ENCODE data around the gene BHLHE23. TPM values are rescaled to one million over a fixed set of nuclear protein-coding genes. Genes with fewer than 3 reads are reported as not detected.
"Not testable (repeated sequence)": the region's sequence is repeated elsewhere in the genome, so short reads cannot be mapped to it uniquely, and the experiment has no call there.

The BHLHE23 gene
- total RNA-seq, 2 experiments from 2014 or later: not detected

GRCh38 chr20:62968378-62969178 is 38.2 kb downstream of the BHLHE23 start:
- CTCF ChIA-PET: interaction anchor here (0.8 to 1.4 kb wide), 2 partner anchors 9 to 14 kb away, joined by 3 read pairs; no protein-coding TSS in a partner anchor
- POLR2A ChIA-PET: no interaction called here

- ChIA-PET POLR2A (no interaction called here), CTCF (interaction anchor here (0.8 to 1.4 kb wide), 2 partner anchors 10 to 14 kb away, joined by 3 read pairs; no protein-coding TSS in a partner anchor)
Observed at GRCh38 chr20:62967628-62968351, 39.0 kb downstream of the BHLHE23 start.

GRCh38 chr20:62967149-62967501 is 39.6 kb downstream of the BHLHE23 start:
- POLR2A ChIA-PET: no interaction called here

GRCh38 chr20:62966212-62967148 is 40.3 kb downstream of the BHLHE23 start:
- POLR2A ChIA-PET: no interaction called here
- CTCF ChIA-PET: interaction anchor here (0.7 to 2.3 kb wide), 2 partner anchors 43 to 870 kb away, joined by 3 to 6 read pairs; no protein-coding TSS in a partner anchor

More at GRCh38 chr20:62967149-62967501, 39.6 kb downstream of the BHLHE23 start:
- CTCF ChIA-PET: no interaction called here

GRCh38 chr20:62965363-62965771 is 41.4 kb downstream of the BHLHE23 start:
- CTCF ChIA-PET: interaction anchor here (0.7 to 2.3 kb wide), 2 partner anchors 44 to 871 kb away, joined by 3 to 6 read pairs; no protein-coding TSS in a partner anchor
- POLR2A ChIA-PET: no interaction called here

GRCh38 chr20:62964700-62965099 is 42.1 kb downstream of the BHLHE23 start:
- ChIA-PET POLR2A (no interaction called here), CTCF (interaction anchor here (1.5 to 2.3 kb wide), 2 partner anchors 11 to 44 kb away, joined by 4 to 6 read pairs; no protein-coding TSS in a partner anchor)

GRCh38 chr20:62963614-62964397 is 43.0 kb downstream of the BHLHE23 start:
- ChIA-PET CTCF (interaction anchor here (1.5 kb wide), 1 partner anchor 10 kb away, joined by 4 read pairs; no protein-coding TSS in a partner anchor), POLR2A (no interaction called here)

- ChIA-PET CTCF (interaction anchor here (1.5 kb wide), 1 partner anchor 9 kb away, joined by 4 read pairs; no protein-coding TSS in a partner anchor), POLR2A (no interaction called here)
Observed at GRCh38 chr20:62962891-62963613, 43.7 kb downstream of the BHLHE23 start.

- POLR2A ChIA-PET: no interaction called here
- CTCF ChIA-PET: no interaction called here
Observed at GRCh38 chr20:62962221-62962879, 44.4 kb downstream of the BHLHE23 start.

GRCh38 chr20:62961799-62962198 is 45.0 kb downstream of the BHLHE23 start:
- ChIA-PET CTCF (no interaction called here), POLR2A (no interaction called here)

- CTCF ChIA-PET: no interaction called here
- POLR2A ChIA-PET: no interaction called here
Observed at GRCh38 chr20:62961310-62961783, 45.4 kb downstream of the BHLHE23 start.

GRCh38 chr20:62960446-62961309 is 46.1 kb downstream of the BHLHE23 start:
- POLR2A ChIA-PET, CTCF ChIA-PET: not testable (repeated sequence)

GRCh38 chr20:62959998-62960436 is 46.7 kb downstream of the BHLHE23 start:
- ChIA-PET POLR2A (no interaction called here), CTCF (no interaction called here)

GRCh38 chr20:62959101-62959971 is 47.4 kb downstream of the BHLHE23 start:
- POLR2A ChIA-PET: interaction anchor here (0.6 kb wide), 1 partner anchor 58 kb away, joined by 3 read pairs; no protein-coding TSS in a partner anchor
- CTCF ChIA-PET: no interaction called here

GRCh38 chr20:62958388-62959100 is 48.2 kb downstream of the BHLHE23 start:
- POLR2A ChIA-PET: interaction anchor here (0.6 kb wide), 1 partner anchor 57 kb away, joined by 3 read pairs; no protein-coding TSS in a partner anchor
- CTCF ChIA-PET: no interaction called here
